Ovary (tissue), 9 donors: ENCODE measurements around the gene MYO5B. TPM values are rescaled to one million over a fixed set of nuclear protein-coding genes. Genes with fewer than 3 reads are reported as not detected.

ENCODE experiments used
- DNase-seq, 5 donors: peaks; one replicate each; pipeline ENCODE4 v3.0.0-alpha.2; 2019 to 2020
- H3K27ac ChIP-seq, 2 donors: fragments of 200-600 bp; one replicate each; pipeline versions ENCODE4 v1.5.1 to v1.8.0; 2019 to 2022
- H3K27me3 ChIP-seq: fragments of 200-600 bp; one replicate; pipeline ENCODE4 v1.8.0; 2022
- H3K36me3 ChIP-seq: fragments of 200-600 bp; sonication (generic); one replicate; pipeline ENCODE4 v1.5.1; 2019
- H3K4me1 ChIP-seq: one replicate; pipeline ENCODE4 v1.8.1; 2013; ENCODE audit warnings: mild to moderate bottlenecking, moderate library complexity; ENCODE audit not compliant: insufficient read depth
- H3K4me3 ChIP-seq: fragments of 200-600 bp; sonication (generic); one replicate; pipeline ENCODE4 v1.5.1; 2017
- H3K9me3 ChIP-seq, 2 donors: fragments of 200-600 bp in 1 of 2; sonication (generic) in 1 of 2; one replicate each; pipeline versions ENCODE4 v1.5.1 to v1.8.1; 2013 to 2019; ENCODE audit warnings: mild to moderate bottlenecking in 1 of 2, moderate library complexity in 1 of 2
- CTCF ChIP-seq, 3 donors: fragments of 450-650 bp in 2 of 3; fragments of 200-600 bp in 1 of 3; IDR thresholded peaks; one replicate each; pipeline versions ENCODE4 v1.5.1 to v1.8.0; 2016 to 2022; ENCODE audit warnings: antibody characterized with exemption in 3 of 3, mild to moderate bottlenecking in 1 of 3
- EP300 ChIP-seq: sonication (generic); formaldehyde crosslinking; IDR thresholded peaks from one replicate; pipeline ENCODE4 v1.6.1; 2017; ENCODE audit warnings: antibody characterized with exemption
- POLR2A ChIP-seq: fragments of 450-650 bp; IDR thresholded peaks from one replicate; pipeline ENCODE4 v1.6.1; 2017; ENCODE audit warnings: antibody characterized with exemption, mild to moderate bottlenecking, moderate library complexity
- WGBS, 3 donors: extraction: QIAGEN DNeasy Blood & Tissue Kit in 1 of 3; methylation state at CpG; one replicate each; pipeline versions ENCODE4 v1.1.5 to v1.1.7; 2013 to 2017; 5-methylcytosine and 5-hydroxymethylcytosine counted together
- intact Hi-C, 4 donors: fragments of 100-400 bp; cut with DNase I; formaldehyde crosslinking; loops; one replicate each; pipeline versions ENCODE4 v1.11.0 to v1.15.1; 2022 to 2023
- polyA plus RNA-seq, 2 donors: library from polyadenylated mRNA; stranded (reverse); fragments of 200-250 nt in 1 of 2; fragments of 350-450 nt in 1 of 2; fragmentation: Illumina TruSeq in 1 of 2; extraction: RNeasy Lipid Tissue Mini Kit (QIAGEN cat#74804) in 1 of 2; gene quantifications; one replicate each; pipeline ENCODE4 v1.2.3, GENCODE V29; 2013 to 2014
- total RNA-seq, 7 donors: library from RNA; depleted of rRNA in 2 of 7; stranded (reverse); fragments of >200 nt in 2 of 7; fragmentation: NEBNext Ultra II Directional in 3 of 7; extraction: Animal tissue kit (Norgen Biotek cat#: 25700) in 3 of 7; gene quantifications; one replicate each; pipeline versions ENCODE4 v1.1.0 to v1.2.4, GENCODE V29; 2016 to 2023
- donor health status: DM: no; HTN: no; CAD: no; lungs with moderate emphysema.
- donor health status: DM: no; HTN: no; CAD: no.
- donor health status: Bipolar disorder and iron deficiency.
- donor health status: DM: yes; HTN: yes; CAD: no.
- donor health status: DM: no; HTN: no; CAD: no.
- donor health status: DM: yes; HTN: yes; CAD: no.

MYO5B gene
- total and polyA plus RNA-seq, 9 donors = 0.25 to 25.5 (median 1.5) TPM

GRCh38 chr18:49915352-49915751, 279.6 kb downstream of the MYO5B start:
- H3K27ac ChIP-seq = no peak overlapping the region
- H3K27me3 ChIP-seq = no peaks in the 10 kb centered on the region
- no peaks in the 10 kb centered on the region for H3K9me3 ChIP-seq
- DNase-seq = no peak
- no peaks in the 10 kb centered on the region for H3K4me1 ChIP-seq
- intact Hi-C loops = no loop called here
- no peak overlapping the region for H3K4me3 ChIP-seq
- WGBS, 3 donors = 72 to 74% (median 73%) methylated on average over 7 of the region's 7 CpGs
- TF ChIP-seq CTCF (IDR thresholded peaks at IDR 0.05) = no peak
- TF ChIP-seq EP300 = no peak
- TF ChIP-seq POLR2A = no peak
- H3K36me3 ChIP-seq = no peaks in the 10 kb centered on the region

- intact Hi-C loops = no loop called here
- no peak overlapping the region for H3K27ac ChIP-seq
- no peak for DNase-seq
These were observed 281.7 kb downstream of the MYO5B start for GRCh38 chr18:49913221-49913620.

GRCh38 chr18:49911427-49911826, 283.5 kb downstream of the MYO5B start:
- Histone ChIP-seq H3K4me1 (no peaks in the 10 kb centered on the region), H3K27me3 (no peaks in the 10 kb centered on the region), H3K27ac (no peak overlapping the region), H3K9me3 (no peaks in the 10 kb centered on the region), H3K4me3 (no peak overlapping the region), H3K36me3 (no peaks in the 10 kb centered on the region)
- TF ChIP-seq EP300 (no peak), POLR2A (no peak), CTCF (IDR thresholded peaks at IDR 0.05) (no peak)
- intact Hi-C loops = no loop called here
- 50 to 75% (median 55%) methylated on average over 4 of the region's 4 CpGs for WGBS, 3 donors
- DNase-seq = no peak

More at GRCh38 chr18:49913221-49913620, 281.7 kb downstream of the MYO5B start:
- Histone ChIP-seq H3K36me3 (no peaks in the 10 kb centered on the region), H3K27me3 (no peaks in the 10 kb centered on the region), H3K4me3 (no peak overlapping the region), H3K4me1 (no peaks in the 10 kb centered on the region), H3K9me3 (no peaks in the 10 kb centered on the region)
- WGBS, 3 donors = 59 to 80% (median 63%) methylated on average over 3 of the region's 3 CpGs
- no peak for TF ChIP-seq POLR2A

- Histone ChIP-seq H3K36me3 (no peaks in the 10 kb centered on the region), H3K27ac (no peak overlapping the region), H3K9me3 (no peaks in the 10 kb centered on the region), H3K27me3 (no peaks in the 10 kb centered on the region), H3K4me3 (no peak overlapping the region), H3K4me1 (no peaks in the 10 kb centered on the region)
- intact Hi-C loops = no loop called here
- DNase-seq = no peak
- 63 to 68% (median 67%) methylated on average over 2 of the region's 2 CpGs for WGBS, 3 donors
- TF ChIP-seq EP300 (no peak), POLR2A (no peak), CTCF (IDR thresholded peaks at IDR 0.05) (no peak)
These were observed 284.0 kb downstream of the MYO5B start for GRCh38 chr18:49910986-49911385.

GRCh38 chr18:49910019-49910418, 284.9 kb downstream of the MYO5B start:
- DNase-seq = no peak
- Histone ChIP-seq H3K27me3 (no peaks in the 10 kb centered on the region), H3K27ac (no peak overlapping the region), H3K9me3 (no peaks in the 10 kb centered on the region), H3K36me3 (no peaks in the 10 kb centered on the region), H3K4me1 (no peaks in the 10 kb centered on the region), H3K4me3 (no peak overlapping the region)
- WGBS, 3 donors = 75 to 81% (median 76%) methylated on average over 5 of the region's 5 CpGs
- TF ChIP-seq CTCF (IDR thresholded peaks at IDR 0.05) (no peak), POLR2A (no peak), EP300 (no peak)
- intact Hi-C loops = no loop called here
